HG02973 (cell line): ENCODE data around the gene ARHGAP30.

ENCODE experiments used
- ATAC-seq: cut with Tn5 transposase; IDR thresholded peaks from one replicate; pipeline ENCODE4 v1.9.1; 2021; ENCODE audit warnings: moderate library complexity; ENCODE audit not compliant: unreplicated experiment

Gene ARHGAP30

DNA sequence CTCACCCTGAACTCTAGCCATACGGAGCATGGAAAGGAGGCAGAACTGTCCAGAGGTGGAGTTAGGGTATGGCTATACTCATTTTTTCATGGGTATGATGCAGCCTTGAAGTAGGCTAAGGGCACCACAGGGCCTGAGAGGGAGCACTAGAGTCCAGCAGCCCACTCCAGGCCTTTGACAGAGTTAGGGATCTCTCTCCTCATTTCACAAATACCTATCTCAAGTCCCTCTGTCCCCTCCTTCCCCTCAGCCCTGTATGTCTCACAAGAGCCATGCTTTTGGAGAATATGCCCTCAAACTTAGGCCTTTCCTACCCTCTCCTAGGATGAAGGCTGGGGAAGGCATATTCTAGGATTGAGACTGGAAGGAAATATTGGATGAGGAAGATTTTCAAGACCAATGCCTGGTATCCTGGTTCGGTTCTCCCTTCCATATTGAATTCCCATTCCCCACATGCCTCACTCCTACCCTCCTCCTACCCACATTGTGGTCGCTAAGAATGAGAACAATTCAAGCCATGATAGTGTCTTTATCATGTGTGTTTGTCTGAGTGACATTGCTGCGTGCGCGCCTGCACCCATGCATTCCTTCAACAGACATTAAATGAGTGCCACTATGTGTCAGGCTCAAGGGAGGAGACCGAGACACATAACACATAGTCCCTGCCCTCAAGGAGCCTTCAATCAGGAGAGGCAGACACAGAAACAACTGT, 22.3 kb upstream of the ARHGAP30 start:
- no peak for ATAC-seq

DNA sequence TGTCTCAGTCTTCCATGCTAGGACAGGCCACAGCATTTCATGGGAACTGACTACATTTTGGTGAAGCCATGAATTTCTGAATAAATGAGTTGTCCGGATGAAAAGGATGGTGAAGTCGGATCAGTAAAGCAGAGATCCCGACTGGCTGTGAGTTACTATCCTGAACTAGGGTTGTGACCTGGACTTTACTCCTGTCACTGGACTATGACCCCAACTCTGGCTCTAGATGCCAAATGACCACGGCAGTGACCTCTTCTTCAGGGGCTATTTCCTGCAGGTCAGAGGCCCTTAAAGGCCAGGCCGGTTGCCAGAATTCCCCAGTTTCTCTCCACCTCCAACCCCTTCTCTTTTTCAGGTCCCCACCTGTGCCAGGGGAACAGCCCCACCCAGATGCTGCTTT, 21.4 kb upstream of the ARHGAP30 start:
- no peak for ATAC-seq

DNA sequence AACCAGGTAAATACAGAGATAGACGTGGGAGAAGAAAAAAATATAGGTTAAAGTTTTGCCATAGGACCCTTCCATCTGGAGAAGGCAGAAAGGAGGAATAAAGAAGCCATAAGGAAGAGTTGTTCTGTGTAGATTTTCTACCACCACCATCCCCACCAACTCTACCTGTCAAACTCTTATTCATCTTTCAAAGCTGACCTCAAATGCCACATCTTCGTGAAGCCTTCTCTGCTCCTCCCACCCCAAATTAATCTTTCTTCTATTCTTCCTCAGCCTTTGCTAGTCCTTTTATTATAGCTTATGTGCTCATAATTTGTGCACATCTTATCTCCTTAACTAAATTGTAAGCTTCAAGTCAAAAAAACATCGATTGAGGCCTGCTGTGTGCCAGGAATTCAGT, 20.9 kb upstream of the ARHGAP30 start:
- ATAC-seq: no peak

DNA sequence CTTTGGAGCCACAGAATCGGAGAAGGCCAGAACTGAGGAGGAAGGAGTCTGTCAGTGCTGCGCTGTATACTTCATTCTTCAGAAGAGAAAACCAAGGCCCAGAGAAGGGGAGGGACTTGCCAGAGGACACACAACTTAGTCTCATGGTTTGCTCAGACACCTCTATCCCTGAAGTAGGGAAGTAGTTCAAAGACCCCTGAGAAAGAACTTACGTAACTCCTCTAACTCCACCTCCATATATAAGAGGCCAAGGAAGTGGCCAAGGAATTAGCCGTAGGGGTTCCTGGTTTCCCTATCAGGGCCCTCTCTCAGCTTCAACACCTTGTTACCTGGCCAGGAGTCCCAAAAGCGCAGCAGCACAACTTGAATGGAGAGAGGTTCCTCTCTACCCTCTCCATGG, 20.2 kb upstream of the ARHGAP30 start:
- no peak for ATAC-seq

DNA sequence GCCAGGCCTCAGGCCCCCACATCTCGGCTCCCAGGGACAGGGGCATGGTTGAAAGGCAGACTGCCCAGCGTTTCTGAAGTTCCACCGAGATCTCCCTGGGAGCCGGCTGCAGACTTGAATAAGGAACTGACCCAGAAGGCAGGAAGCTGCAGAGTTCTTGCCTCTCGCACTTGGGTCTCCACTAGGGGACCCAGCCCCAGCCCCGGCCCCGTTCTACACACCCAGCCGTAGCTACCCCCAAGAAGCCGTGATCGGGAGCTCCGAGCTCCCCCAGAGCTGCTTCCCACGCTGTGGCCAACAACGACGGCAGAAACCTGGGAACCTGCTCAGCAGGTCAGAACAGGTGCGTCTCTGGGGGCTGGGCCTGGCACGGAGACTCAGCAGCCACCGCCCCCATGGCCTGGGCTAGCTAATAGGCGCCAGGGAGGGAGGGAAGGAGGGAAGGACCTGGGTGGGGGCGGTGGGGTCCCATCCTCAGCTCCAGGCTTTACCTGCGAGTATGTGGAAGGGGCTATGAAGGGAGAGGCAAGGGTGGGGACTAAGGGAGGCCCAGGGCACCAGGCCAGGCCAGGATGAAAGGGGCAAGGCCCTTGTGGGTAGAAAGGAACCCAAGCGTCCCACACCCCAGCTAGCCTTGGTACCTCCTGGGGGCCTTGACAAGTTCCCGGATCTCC, 19.7 kb upstream of the ARHGAP30 start, which contains the start of gene NECTIN4:
Gene NECTIN4, minus strand, starts transcription at position 308 of the 674 bp plus-strand sequence. Its CDS starts 262 bp downstream, at position 46.
- ATAC-seq: no peak

DNA sequence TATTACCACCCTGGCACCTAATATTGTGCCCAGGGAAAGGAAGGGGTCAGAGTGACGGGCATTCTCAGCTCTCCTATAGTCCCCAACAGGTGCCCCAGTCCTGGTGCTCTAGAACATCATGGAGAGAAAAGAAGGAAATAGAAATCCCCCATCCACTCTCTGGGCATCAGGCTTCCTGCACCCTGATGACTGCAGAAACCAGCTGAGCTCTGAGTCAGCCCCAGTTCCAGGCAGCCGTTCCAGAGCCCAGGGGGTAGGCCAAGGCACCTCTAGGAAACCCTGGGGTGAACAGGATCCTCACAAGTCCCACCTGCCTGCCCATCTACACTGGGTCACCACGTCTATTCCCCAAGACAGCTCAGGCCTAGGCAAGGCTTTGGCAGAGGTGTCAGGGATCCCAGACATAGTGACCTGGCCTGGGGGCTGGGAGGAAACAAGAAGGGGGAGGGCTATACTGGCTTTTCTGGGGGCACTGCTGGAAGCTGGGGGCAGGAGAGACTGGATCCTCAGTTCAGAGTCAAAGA, 19.0 kb upstream of the ARHGAP30 start:
- ATAC-seq: no peak

DNA sequence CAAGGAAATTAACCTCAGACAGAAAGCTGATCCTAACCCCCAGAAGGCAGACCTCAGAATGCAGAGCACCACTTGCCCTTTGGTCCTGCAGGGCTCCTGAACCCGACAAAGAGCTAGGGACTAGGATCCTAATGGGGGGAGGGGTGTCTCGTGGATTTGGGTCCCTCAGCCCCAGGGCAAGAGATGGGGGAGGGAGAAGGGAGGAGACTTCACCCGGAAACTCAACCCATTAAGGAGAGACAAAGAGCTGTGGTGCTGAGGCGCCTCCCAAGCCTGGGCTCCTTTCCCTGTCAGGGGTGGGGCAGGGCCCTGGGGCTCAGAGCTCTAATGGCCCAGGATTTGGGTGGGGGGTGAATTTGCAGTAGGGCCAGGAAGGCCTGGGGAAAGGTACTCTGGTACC, 16.8 kb upstream of the ARHGAP30 start:
- no peak for ATAC-seq

DNA sequence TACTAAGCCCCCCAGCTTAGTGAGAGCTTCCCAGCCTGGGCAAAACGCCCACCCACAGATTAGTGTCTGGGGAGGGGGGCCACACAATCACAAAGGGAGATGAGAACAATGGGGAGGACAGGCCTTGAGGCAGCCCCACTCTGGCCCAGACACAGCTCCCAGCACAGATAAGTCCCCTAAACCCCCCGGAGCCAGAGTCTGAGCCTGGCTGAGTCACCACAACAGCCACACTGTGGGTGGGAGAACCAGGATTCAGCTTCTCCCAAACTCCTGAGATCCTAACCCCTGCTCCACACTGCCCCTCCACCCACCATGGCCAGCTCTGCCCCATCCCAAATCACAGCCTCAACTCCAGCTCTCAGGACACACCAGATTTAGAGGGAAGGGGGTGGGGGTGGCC, 15.5 kb upstream of the ARHGAP30 start:
- no peak for ATAC-seq

DNA sequence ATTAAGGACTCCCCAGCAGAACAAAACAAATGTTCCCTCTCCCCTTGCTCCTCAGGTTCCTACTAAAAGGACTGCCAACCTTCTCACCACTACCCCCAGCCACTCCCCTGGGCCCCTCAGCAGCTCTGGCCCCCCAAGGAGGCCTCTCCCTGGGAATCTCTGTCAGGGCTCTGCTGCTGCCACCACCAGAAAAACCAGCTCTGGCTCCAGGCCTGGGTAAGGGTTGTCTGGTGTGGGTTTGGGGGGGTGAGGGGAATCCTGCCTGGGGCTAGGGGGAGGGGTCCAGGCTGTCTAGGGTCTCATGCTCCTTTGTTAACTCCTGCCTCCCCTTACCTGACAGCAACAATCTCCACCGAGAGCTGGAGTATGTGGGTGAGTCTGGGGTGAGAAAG, 14.9 kb upstream of the ARHGAP30 start:
- no peak for ATAC-seq

DNA sequence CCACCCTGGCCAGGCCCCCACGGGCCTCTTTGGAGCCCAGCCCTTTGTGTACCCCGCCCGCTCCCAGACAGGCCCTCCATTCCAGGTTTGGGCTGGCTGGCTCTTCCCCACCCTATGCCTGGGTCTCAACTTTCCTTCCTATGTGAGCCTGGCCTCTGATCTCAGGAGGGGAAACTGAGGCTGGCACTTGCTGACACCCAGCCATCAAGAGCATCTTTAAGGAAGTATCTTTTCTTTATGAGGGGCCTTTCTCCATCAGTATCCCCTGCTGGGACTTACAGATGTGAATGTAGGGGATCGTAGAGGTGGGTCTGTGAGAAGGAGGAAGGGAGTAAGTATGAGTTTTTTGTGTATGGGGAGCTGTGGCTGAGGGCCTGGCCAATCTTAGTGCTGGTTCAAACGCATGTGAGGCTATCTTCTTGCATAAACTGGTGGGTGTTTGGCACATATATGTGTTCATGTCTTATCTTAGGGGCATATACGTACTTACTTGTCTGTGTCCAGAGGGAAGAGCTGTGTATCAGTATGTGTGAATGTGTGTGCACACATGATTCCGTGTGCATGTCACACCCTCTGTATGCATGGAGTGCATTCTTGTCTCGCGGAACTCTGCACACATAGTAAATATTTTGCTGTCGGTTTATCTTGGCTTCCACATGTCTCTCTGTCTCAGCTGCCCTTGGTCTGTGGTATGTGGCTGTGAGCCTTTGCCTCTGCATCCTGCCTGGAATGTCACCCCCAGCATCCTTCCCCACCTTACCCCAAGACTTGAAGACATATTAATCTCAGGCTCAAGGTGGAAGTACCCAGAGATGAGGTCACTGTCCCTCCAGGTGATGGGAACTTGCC, 14.3 kb upstream of the ARHGAP30 start:
- no peak for ATAC-seq

DNA sequence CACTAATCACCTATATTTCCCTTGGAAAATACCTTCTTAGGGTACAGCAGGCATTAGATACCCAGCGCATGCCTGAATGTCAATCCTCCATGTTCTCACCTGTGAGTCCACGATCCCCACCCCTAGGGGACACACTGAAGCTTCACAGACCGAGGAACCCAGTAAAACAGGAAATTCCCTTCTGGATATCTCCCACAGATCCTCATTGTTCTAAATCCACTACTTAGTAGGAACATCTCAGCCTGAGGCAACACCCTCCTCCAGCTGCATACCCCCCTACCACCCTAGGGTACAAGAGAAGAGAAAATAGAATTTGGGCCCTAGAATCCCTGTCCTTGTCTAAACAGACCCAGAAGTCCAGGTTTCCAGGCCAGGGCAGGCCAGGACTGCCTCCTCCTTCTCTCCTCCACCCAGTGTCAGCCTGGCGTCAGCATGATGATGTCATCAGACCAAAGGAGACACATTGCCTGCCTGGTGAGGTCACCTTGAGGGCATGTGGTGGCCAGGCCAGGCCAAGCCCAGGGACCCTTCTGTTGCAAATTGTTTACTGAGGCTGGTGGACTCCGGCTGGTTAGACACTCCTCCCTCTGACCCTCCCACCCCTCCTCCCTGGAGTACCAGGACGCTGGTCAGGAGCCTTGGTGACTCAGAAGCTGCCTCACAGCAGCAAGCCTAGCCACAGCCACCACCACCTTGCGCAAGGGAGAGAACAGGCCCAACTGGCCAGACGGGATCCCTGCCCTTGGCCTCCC, 13.5 kb upstream of the ARHGAP30 start:
- ATAC-seq: no peak

DNA sequence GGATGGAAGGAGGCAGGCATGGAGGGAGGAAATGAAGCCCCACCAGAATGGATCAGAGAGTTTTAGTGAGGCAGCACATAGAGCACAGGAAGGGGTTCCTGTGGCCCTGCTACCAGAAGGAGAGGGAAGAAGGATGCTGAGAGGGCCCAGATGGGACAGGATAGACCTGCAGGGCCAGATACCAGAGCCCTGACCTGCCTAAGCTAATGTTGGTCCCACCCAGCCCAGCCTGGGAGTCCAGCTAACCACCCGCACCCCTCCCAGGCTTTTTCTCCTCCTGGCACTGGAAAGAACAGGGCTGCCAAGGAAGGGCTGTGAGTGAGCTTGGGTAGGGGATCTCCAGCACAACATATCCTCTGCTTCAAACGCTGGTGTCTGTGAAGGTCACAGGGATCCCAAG, 12.8 kb upstream of the ARHGAP30 start:
- no peak for ATAC-seq

DNA sequence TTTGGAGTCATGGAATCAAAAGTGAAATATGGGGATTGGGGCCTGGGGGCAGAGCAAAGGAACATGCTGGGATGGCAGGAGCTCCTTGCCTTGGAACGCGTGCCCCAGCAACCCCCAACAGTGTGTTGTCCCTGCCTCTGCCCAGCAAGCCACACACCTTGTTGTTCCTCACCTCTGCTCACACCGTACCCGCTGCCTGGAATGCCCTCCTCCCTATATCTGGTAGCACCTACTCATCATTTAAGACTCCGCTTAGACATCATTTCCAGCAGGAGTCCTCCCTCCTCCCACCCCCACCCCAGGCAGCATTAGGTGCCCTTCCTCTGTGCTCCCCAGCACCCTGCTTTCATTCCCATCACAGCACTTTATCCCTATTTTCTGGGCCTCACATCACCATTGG, 11.8 kb upstream of the ARHGAP30 start:
- no peak for ATAC-seq

DNA sequence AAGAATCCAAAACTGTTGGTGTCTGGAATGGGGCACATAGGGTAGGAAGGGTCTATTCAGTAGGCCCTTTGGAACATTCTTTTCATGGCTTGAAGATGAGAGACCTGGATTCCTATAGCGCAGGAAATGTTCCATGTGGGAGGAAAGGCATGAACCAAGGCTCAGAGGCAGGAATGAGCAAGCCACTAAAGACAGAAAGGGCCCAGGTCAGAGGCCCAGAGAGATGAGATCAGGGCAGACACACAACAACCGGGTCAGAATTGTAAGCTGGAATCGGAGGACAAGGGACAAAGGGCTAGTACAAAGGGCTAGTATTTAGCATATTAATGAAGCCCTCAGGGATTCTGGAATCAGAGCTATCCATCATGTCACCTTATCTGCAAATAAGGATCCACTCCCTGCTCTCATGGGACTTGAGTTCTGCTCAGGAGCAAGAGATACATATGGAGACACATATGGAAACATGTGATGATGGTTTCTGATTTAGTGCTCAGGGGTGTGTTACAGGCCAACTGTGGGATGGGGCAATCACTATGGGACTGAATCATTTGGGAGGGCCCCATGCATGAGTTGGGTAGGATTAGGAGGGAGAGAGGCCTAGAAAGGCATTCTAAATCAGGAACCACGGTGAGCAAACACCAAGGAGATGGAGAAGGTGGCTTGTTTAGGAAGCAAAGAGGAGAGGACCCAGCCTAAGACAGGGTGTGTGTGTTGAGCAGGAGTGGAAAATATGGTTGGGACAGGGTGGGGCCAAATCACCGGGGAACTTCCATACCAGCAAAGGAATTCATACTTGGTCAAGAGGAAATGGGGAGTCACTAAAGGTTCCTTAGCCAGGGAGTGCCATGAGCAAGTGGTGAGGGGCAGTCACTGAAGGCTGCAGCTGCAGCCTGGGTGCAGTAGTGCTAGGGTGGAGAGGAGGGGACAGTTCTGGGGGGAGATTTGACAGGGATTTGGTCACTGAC, 11.0 kb upstream of the ARHGAP30 start:
- no peak for ATAC-seq

DNA sequence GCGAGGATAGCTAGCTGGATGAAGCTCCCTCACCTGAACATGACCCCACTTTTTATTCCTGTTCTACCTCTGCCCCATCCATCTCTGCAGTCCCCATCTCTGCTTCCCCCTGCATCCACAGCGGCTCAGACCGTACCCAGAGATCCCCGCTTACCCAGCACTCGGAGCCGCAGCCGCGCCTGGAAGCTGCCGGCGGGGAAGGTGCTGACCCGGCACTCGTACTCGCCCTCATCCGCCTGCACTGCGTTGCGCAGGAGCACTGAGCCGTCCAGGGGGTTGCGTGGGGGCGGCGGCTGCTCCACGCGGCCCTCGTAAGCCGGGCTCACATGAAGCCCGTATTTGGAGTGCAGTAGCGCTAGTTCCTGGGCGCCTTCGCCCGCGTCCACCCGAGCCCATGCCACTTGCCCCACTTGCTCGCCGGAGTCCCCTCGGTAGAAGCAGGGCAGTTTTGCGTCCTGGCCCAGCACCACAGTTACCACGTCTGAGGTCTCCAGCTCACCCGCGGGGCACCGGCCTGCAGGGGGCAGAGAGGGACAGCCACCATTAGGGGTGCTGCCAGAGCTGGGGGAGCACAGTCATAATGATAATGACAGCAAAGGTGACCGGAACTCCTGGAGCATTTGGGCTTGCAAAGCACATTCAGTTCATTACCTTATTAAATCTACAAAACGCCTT, 9.9 kb upstream of the ARHGAP30 start:
- ATAC-seq: no peak

DNA sequence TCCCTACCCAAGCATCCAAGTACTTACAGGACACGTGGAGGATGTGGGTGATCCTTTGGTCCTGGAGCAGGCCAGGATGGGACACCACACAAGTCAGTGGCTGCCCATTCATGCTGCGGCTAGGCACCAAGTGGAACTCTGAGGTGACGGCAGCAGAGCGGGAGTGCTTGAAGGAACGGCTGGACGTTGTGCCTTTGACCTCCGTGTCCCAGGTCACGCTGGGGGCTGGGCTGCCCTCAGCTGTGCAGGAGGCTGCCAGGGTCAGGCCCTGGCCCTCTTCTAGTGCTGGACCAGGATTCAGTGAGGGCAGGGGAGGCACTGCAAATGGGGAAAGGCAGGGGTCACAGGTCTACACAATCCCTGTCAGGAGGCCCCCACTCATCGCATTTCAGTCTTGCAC, 7.7 kb upstream of the ARHGAP30 start:
- ATAC-seq: no peak

DNA sequence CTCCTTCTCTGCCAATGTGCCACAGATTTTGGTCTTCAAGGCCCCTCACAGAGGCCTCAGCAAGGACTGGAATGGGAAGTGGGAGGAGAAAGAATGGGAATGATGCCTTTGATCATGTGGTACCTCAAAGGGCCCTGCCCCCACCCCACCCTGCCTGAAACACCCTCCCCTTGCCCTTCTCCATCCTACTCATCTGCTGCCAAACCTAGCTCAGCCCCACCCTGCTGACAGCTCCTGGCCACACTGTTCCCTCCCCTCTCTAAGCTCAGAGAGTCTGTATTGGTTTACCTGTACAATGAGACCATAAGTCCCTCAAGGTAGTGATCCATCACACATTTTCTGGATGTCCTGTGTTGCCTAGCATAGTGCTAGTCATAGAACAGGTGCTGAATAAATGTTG, 6.7 kb upstream of the ARHGAP30 start:
- no peak for ATAC-seq

DNA sequence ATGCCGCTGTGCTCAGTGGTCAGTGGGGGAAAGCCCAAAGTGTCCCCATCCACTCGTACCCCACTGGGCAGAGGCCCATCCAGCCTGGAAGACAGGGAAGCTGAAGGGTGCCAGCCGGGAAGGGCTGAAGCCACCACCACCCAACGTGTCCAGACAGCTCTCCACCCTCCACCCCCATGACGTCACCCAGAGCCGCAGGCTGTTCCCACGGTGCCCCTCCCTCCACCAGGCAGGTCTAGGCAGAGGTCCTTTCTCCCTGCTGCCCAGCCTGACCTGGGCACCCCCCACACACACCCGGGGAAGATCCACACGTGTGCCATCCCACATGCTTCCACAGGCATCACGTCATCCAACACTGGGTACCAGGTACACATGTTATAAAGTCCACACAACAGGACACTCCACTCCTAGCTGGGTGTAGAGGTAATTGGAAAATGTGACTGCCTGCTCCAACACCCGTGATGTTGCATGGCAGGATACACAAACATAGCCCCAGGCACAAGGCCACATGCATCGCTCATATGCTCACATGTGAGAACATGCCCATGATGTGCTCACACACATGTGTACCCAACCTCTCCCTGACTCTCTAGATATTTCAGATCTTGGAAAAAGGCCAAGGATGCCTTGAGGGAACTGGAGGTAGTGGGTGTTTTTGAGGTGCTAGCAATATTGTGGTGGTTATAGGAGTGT, 5.1 kb upstream of the ARHGAP30 start:
- no peak for ATAC-seq
